CD14-positive monocyte (primary cell): ENCODE measurements around the gene TMED1. TPM values are rescaled to one million over a fixed set of nuclear protein-coding genes. Genes with fewer than 3 reads are reported as not detected.
"Not testable (repeated sequence)": the region's sequence is repeated elsewhere in the genome, so short reads cannot be mapped to it uniquely, and the experiment has no call there.

Source experiments
- DNase-seq, 3 donors: peaks; one replicate each; pipeline ENCODE4 v3.0.0-alpha.2; 2011 to 2022
- H2AFZ ChIP-seq: 2 replicates; pipeline ENCODE4 v1.6.0; 2012; ENCODE audit warnings: mild to moderate bottlenecking, low read depth, low read length, inconsistent platforms; ENCODE audit not compliant: insufficient read depth, poor library complexity, severe bottlenecking
- H3K27ac ChIP-seq, 2 donors: 1 replicate in 1 of 2; 2 replicates in 1 of 2; pipeline ENCODE4 v1.5.1; 2012 to 2013; ENCODE audit warnings: low read length in 2 of 2, control low read depth in 1 of 2, inconsistent platforms in 1 of 2, low read depth in 1 of 2, mild to moderate bottlenecking in 1 of 2
- H3K27me3 ChIP-seq, 2 donors: one replicate each; pipeline versions ENCODE4 v1.6.0 to v1.6.1; 2011 to 2013; ENCODE audit warnings: low read length in 2 of 2; ENCODE audit not compliant: control insufficient read depth in 2 of 2, insufficient read depth in 2 of 2
- H3K36me3 ChIP-seq, 2 donors: replicated peaks in 1 of 2; 1 replicate in 1 of 2; 2 replicates in 1 of 2; pipeline versions ENCODE4 v1.5.1 to v1.6.1; 2012 to 2013; ENCODE audit warnings: low read length in 2 of 2, control low read depth in 1 of 2, inconsistent platforms in 1 of 2, mild to moderate bottlenecking in 1 of 2; ENCODE audit not compliant: insufficient read depth in 2 of 2, control insufficient read depth in 1 of 2
- H3K4me1 ChIP-seq, 2 donors: 1 replicate in 1 of 2; 2 replicates in 1 of 2; pipeline versions ENCODE4 v1.5.1 to v1.6.1; 2012 to 2013; ENCODE audit warnings: low read length in 2 of 2, control low read depth in 1 of 2, inconsistent platforms in 1 of 2, mild to moderate bottlenecking in 1 of 2, moderate library complexity in 1 of 2; ENCODE audit not compliant: insufficient read depth in 2 of 2, control insufficient read depth in 1 of 2
- H3K4me2 ChIP-seq: replicated peaks from 2 replicates; pipeline ENCODE3; 2012; ENCODE audit warnings: low read length, moderate library complexity, mild to moderate bottlenecking; ENCODE audit not compliant: poor library complexity, severe bottlenecking; ENCODE audit errors: extremely low read depth
- H3K4me3 ChIP-seq, 3 experiments: fragments of 200-600 bp in 1 of 3; sonication (generic) in 1 of 3; replicated peaks in 1 of 3; 1 replicate in 2 of 3; 2 replicates in 1 of 3; pipeline ENCODE4 v1.5.1; 2011 to 2013; ENCODE audit warnings: low read length in 3 of 3, mild to moderate bottlenecking in 3 of 3, control low read depth in 2 of 3, low read depth in 2 of 3, inconsistent platforms in 1 of 3, moderate library complexity in 1 of 3
- H3K79me2 ChIP-seq: 2 replicates; pipeline ENCODE4 v1.6.0; 2012; ENCODE audit warnings: mild to moderate bottlenecking, control low read depth, inconsistent platforms, low read length, moderate library complexity; ENCODE audit not compliant: insufficient read depth
- H3K9ac ChIP-seq: 2 replicates; pipeline ENCODE4 v1.6.0; 2017; ENCODE audit warnings: low read length, mild to moderate bottlenecking; ENCODE audit not compliant: insufficient read depth, poor library complexity, severe bottlenecking
- H3K9me3 ChIP-seq, 2 donors: replicated peaks in 1 of 2; 1 replicate in 1 of 2; 2 replicates in 1 of 2; pipeline versions ENCODE4 v1.5.1 to v1.6.1; 2012 to 2013; ENCODE audit warnings: low read length in 2 of 2, control low read depth in 1 of 2; ENCODE audit not compliant: control insufficient read depth in 1 of 2, insufficient read depth in 1 of 2
- H4K20me1 ChIP-seq: 2 replicates; pipeline ENCODE4 v1.6.0; 2012; ENCODE audit warnings: mild to moderate bottlenecking, low read length, control low read depth, moderate library complexity; ENCODE audit not compliant: insufficient read depth
- H3K27ac Mint-ChIP-seq, 7 donors: one replicate each; pipeline ENCODE4 v1.8.0; 2020; ENCODE audit warnings: mild to moderate bottlenecking in 7 of 7, mixed read lengths in 7 of 7, moderate library complexity in 6 of 7, inconsistent platforms in 2 of 7
- H3K27me3 Mint-ChIP-seq, 3 donors: one replicate each; pipeline ENCODE4 v1.8.0; 2021 to 2022; ENCODE audit warnings: low read depth in 3 of 3, mild to moderate bottlenecking in 3 of 3, mixed read lengths in 3 of 3, moderate library complexity in 3 of 3, inconsistent platforms in 1 of 3
- H3K36me3 Mint-ChIP-seq, 2 donors: one replicate each; pipeline ENCODE4 v1.8.0; 2020; ENCODE audit warnings: mixed read lengths in 2 of 2, inconsistent platforms in 1 of 2, mild to moderate bottlenecking in 1 of 2
- H3K4me1 Mint-ChIP-seq: one replicate; pipeline ENCODE4 v1.8.0; 2020; ENCODE audit warnings: mild to moderate bottlenecking, mixed read lengths
- H3K4me3 Mint-ChIP-seq, 2 donors: one replicate each; pipeline ENCODE4 v1.8.0; 2020; ENCODE audit warnings: mild to moderate bottlenecking in 2 of 2, mixed read lengths in 2 of 2, moderate library complexity in 1 of 2
- H3K9me3 Mint-ChIP-seq, 7 donors: one replicate each; pipeline ENCODE4 v1.8.0; 2020 to 2022; ENCODE audit warnings: mixed read lengths in 7 of 7, mild to moderate bottlenecking in 6 of 7, moderate library complexity in 6 of 7, inconsistent platforms in 2 of 7
- WGBS: methylation state at CpG from one replicate; pipeline ENCODE4 v1.1.5; 2013; ENCODE audit warnings: missing lambda C conversion rate; ENCODE audit not compliant: insufficient coverage; 5-methylcytosine and 5-hydroxymethylcytosine counted together
- intact Hi-C, 2 donors: fragments of 100-400 bp; cut with micrococcal nuclease; formaldehyde crosslinking; loops; one replicate each; pipeline versions ENCODE4 v1.15.0 to v1.15.1; 2023
- polyA plus RNA-seq, 3 donors: library from polyadenylated mRNA; depleted of rRNA in 1 of 3; unstranded in 2 of 3; stranded (reverse) in 1 of 3; fragments of 300-500 nt in 2 of 3; fragments of >200 nt in 1 of 3; fragmentation: Illumina TruSeq in 2 of 3; gene quantifications; 1 replicate in 2 of 3; 2 replicates in 1 of 3; pipeline ENCODE4 v1.2.3, GENCODE V29; 2012 to 2021
- TF ChIP-seq, protein P1 (sequence below): fragments of 200-600 bp; IDR thresholded peaks from one replicate; pipeline ENCODE4 v1.8.0; 2022; ENCODE audit warnings: antibody characterized with exemption, mild to moderate bottlenecking

TMED1 gene
- polyA plus RNA-seq, 3 donors = 23.2 to 56.7 (median 51.3) TPM

DNA sequence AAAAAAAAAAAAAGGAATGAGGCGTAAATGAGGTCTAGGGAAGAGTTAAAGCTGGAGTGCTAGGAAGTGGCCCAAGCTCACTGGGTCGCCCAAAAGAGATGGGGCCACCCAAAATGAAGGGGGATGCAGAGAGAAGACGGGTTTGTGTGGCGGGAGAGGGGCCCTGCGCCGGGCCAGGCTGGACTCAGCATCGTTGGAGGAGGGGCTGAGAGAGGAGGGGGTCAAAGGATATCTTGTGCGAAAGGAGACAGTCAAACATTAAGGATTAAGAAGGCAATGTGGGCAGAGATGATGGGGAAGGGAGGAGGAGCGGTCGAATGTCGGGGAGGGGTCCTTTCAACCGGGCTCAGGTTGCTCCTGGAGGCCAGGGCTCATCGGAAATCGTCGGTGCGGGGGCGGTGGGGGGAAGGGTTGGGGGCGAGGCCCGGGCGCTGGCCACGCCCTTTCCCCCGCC is 34.5 kb upstream of the TMED1 start:
- Histone ChIP-seq H3K9me3 (no peaks in the 10 kb centered on the region), H3K9ac (no peak overlapping the region), H3K4me1 (peaks cover 38 to 56% of the 10 kb centered on the region in 2 donors), H3K79me2 (peaks cover 28% of the 10 kb centered on the region), H3K27ac (peak overlapping the region; percentile 43 to 50), H3K36me3 (peaks cover 14 to 16% of the 10 kb centered on the region in 2 donors), H4K20me1 (peaks cover 16% of the 10 kb centered on the region), H3K4me2 (peak overlapping the region; percentile 82), H2AFZ (peak overlapping the region; percentile 22), H3K27me3 (peaks cover 0 to 8% of the 10 kb centered on the region in 2 donors), H3K4me3 (peak overlapping the region; percentile 12 to 68 (median 14))
- 18% methylated on average over 10 of the region's 22 CpGs for WGBS
- H3K36me3 Mint-ChIP-seq = peaks cover 24 to 36% of the 10 kb centered on the region in 2 donors
- peaks cover 7 to 8% (median 7%) of the 10 kb centered on the region in 3 donors for H3K27me3 Mint-ChIP-seq
- H3K4me1 Mint-ChIP-seq = peaks cover 40% of the 10 kb centered on the region
- H3K9me3 Mint-ChIP-seq = peaks cover 0 to 2% (median 0%) of the 10 kb centered on the region in 7 donors
- no peak for DNase-seq
- intact Hi-C loops = loop anchor here (5.0 to 10.0 kb wide), 2 partner anchors 33 to 54 kb away; partner anchors contain the start of genes TIMM29 (in 1 of the 2), TMED1 (in 1 of the 2) and YIPF2 (in 1 of the 2)
- H3K4me3 Mint-ChIP-seq = peak overlapping the region; percentile 55 to 82
- H3K27ac Mint-ChIP-seq = peak overlapping the region; percentile 79 to 95 (median 91)
- TF ChIP-seq, protein P1, sequence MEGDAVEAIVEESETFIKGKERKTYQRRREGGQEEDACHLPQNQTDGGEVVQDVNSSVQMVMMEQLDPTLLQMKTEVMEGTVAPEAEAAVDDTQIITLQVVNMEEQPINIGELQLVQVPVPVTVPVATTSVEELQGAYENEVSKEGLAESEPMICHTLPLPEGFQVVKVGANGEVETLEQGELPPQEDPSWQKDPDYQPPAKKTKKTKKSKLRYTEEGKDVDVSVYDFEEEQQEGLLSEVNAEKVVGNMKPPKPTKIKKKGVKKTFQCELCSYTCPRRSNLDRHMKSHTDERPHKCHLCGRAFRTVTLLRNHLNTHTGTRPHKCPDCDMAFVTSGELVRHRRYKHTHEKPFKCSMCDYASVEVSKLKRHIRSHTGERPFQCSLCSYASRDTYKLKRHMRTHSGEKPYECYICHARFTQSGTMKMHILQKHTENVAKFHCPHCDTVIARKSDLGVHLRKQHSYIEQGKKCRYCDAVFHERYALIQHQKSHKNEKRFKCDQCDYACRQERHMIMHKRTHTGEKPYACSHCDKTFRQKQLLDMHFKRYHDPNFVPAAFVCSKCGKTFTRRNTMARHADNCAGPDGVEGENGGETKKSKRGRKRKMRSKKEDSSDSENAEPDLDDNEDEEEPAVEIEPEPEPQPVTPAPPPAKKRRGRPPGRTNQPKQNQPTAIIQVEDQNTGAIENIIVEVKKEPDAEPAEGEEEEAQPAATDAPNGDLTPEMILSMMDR = no peak

DNA sequence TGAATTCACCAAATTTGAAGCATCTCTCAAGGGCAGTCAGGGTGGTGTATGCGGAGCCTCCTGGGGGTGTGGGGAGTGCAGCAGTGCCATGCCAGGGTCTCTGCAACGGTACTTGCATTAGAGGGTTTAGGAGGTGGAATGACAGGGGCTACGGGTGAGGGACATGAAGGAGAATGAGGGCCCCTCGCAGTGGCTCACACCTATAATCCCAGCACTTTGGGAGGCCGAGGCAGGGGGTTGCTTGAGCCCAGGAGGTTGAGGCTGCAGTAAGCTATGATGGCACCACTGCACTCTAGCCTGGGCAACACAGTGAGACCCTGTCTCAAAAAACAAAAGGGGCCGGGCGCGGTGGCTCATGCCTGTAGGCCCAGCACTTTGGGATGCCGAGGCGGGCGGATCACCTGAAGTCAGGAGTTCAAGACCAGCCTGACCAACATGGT is 33.9 kb upstream of the TMED1 start:
- intact Hi-C loops = loop anchor here (5.0 to 10.0 kb wide), 3 partner anchors 33 to 88 kb away; partner anchors contain the start of genes TIMM29 (in 1 of the 2), TMED1 (in 1 of the 2) and YIPF2 (in 1 of the 2)
- H3K4me2 ChIP-seq, H3K27me3 ChIP-seq, H3K4me3 ChIP-seq, H3K9me3 Mint-ChIP-seq, H3K27me3 Mint-ChIP-seq, H3K9ac ChIP-seq, H2AFZ ChIP-seq, DNase-seq, H3K9me3 ChIP-seq, H3K4me3 Mint-ChIP-seq: not testable (repeated sequence)
- Histone ChIP-seq H3K36me3 (peaks cover 14 to 20% of the 10 kb centered on the region in 2 donors), H3K4me1 (peaks cover 40 to 59% of the 10 kb centered on the region in 2 donors), H3K79me2 (peaks cover 25% of the 10 kb centered on the region), H4K20me1 (peaks cover 16% of the 10 kb centered on the region), H3K27ac (peak overlapping the region in 1 of 2 donors; percentile 23)
- 94% methylated on average over 10 of the region's 11 CpGs for WGBS
- Mint-ChIP-seq H3K27ac (peak overlapping the region; percentile 47 to 95 (median 87)), H3K36me3 (peaks cover 24 to 40% of the 10 kb centered on the region in 2 donors), H3K4me1 (peaks cover 40% of the 10 kb centered on the region)
